Measurements from ENCODE around the gene CRTC1.

Gene CRTC1

GRCh38 chr19:18647807-18648206 lies 35.7 kb upstream of the CRTC1 start:
- no peak for DNase-seq (ENCODE audit: low read depth in 2 of 2)
- TF ChIP-seq CTCF (IDR thresholded peaks at IDR 0.05; ENCODE audit: low read depth, low read length): no peak
- no peak overlapping the region for H3K4me3 ChIP-seq (replicated peaks in 1 of 2; ENCODE audit: low read depth in 2 of 2, low read length in 2 of 2)

GRCh38 chr19:18648973-18649315 lies 34.5 kb upstream of the CRTC1 start:
- TF ChIP-seq CTCF (IDR thresholded peaks at IDR 0.05; ENCODE audit: low read depth, low read length): no peak
- peak in 1 of 2 donors; percentile 22 for DNase-seq (ENCODE audit: low read depth in 2 of 2)
- H3K4me3 ChIP-seq (replicated peaks in 1 of 2; ENCODE audit: low read depth in 2 of 2, low read length in 2 of 2): no peak overlapping the region

- no peak overlapping the region for H3K4me3 ChIP-seq (replicated peaks in 1 of 2; ENCODE audit: low read depth in 2 of 2, low read length in 2 of 2)
- TF ChIP-seq CTCF (IDR thresholded peaks at IDR 0.05; ENCODE audit: low read depth, low read length): no peak
- peak in 1 of 2 donors; percentile 59 for DNase-seq (ENCODE audit: low read depth in 2 of 2)
Measured at GRCh38 chr19:18649371-18650020, 34.0 kb upstream of the CRTC1 start.

- TF ChIP-seq CTCF (IDR thresholded peaks at IDR 0.05; ENCODE audit: low read depth, low read length): no peak
- peak; percentile 51 to 82 for DNase-seq (ENCODE audit: low read depth in 2 of 2)
Measured at GRCh38 chr19:18650021-18650390, 33.5 kb upstream of the CRTC1 start.

GRCh38 chr19:18650468-18651041 lies 32.9 kb upstream of the CRTC1 start:
- DNase-seq (ENCODE audit: low read depth in 2 of 2): peak; percentile 70 to 85
- no peak for TF ChIP-seq CTCF (IDR thresholded peaks at IDR 0.05; ENCODE audit: low read depth, low read length)
- no peak overlapping the region for H3K4me3 ChIP-seq (replicated peaks in 1 of 2; ENCODE audit: low read depth in 2 of 2, low read length in 2 of 2)

More at GRCh38 chr19:18650021-18650390, 33.5 kb upstream of the CRTC1 start:
- no peak overlapping the region for H3K4me3 ChIP-seq (replicated peaks in 1 of 2; ENCODE audit: low read depth in 2 of 2, low read length in 2 of 2)

GRCh38 chr19:18651300-18651699 lies 32.2 kb upstream of the CRTC1 start:
- no peak for DNase-seq (ENCODE audit: low read depth in 2 of 2)
- no peak overlapping the region for H3K4me3 ChIP-seq (replicated peaks in 1 of 2; ENCODE audit: low read depth in 2 of 2, low read length in 2 of 2)
- TF ChIP-seq CTCF (IDR thresholded peaks at IDR 0.05; ENCODE audit: low read depth, low read length): no peak

GRCh38 chr19:18651733-18652132 lies 31.7 kb upstream of the CRTC1 start:
- TF ChIP-seq CTCF (IDR thresholded peaks at IDR 0.05; ENCODE audit: low read depth, low read length): no peak
- no peak overlapping the region for H3K4me3 ChIP-seq (replicated peaks in 1 of 2; ENCODE audit: low read depth in 2 of 2, low read length in 2 of 2)
- no peak for DNase-seq (ENCODE audit: low read depth in 2 of 2)

Measured in cardiac fibroblast (primary cell).